ENCODE data around the gene OR10H4.
"Not testable (repeated sequence)": the region's sequence is repeated elsewhere in the genome, so short reads cannot be mapped to it uniquely, and the experiment has no call there.

Gene OR10H4

DNA sequence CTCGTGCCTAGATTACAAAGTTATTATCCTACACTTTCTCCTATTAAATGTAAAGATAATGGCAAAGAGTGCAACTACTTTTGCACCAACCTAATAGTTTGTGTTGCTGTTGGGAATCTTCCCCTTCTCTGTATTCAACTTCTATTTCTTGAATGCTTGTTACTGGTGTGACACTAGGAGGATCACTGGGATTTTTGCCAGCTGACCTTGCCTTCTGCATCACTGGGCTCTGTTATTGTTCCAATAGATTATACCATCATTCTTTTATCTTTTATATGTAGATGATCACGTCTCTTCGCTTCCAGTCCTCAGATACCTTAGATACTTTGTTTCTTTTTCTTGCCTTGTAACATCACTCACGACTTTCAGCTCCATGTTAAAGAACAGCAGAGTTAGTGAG, 3.5 kb upstream of the OR10H4 start:
- no peak for DNase-seq

DNA sequence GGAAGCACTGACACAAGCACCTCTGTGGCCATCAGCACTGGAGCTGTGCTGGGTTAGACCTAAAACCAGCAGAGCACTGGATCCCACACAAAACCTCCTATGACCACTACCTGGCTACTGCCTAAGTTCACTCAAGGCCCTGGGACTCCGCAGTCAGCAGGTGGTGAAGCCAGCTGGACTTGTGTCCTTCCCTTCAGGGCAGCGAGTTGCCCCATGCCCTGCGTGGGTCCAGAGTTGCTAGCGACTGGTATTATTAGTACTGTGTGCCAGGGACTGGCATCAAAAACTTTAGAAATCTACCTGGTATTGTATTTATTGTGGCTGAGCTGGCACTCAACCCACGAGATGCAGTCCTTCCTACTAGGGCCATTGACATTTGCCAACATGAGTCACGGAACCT, 6.0 kb downstream of the OR10H4 start:
- DNase-seq, result no peak

GRCh38 chr19:15962319-15962718, 13.5 kb downstream of the OR10H4 start:
- no peak for DNase-seq

GRCh38 chr19:15964231-15964630, 15.4 kb downstream of the OR10H4 start:
- no peak for DNase-seq

GRCh38 chr19:15971224-15971780, 22.5 kb downstream of the OR10H4 start:
- DNase-seq, result no peak

GRCh38 chr19:15972043-15972442, 23.2 kb downstream of the OR10H4 start:
- not testable (repeated sequence) for DNase-seq

DNA sequence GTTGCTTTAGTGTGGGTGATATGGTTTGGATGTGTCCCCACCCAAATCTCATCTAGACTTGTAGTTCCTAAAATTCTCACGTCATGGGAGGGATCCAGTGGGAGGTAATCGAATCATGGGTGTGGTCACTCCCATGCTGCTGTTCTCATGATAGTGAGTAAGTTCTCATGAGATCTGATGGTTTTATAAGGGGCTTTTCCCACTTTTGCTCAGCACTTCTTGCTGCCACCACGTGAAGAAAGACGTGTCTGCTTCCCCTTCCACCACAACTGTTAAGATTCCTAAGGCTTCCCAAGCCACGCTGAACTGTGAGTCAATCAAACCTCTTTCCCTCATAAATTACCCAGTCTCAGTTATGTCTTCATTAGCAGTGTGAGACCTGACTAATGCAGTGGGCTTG, 26.0 kb downstream of the OR10H4 start:
- no peak for DNase-seq

DNA sequence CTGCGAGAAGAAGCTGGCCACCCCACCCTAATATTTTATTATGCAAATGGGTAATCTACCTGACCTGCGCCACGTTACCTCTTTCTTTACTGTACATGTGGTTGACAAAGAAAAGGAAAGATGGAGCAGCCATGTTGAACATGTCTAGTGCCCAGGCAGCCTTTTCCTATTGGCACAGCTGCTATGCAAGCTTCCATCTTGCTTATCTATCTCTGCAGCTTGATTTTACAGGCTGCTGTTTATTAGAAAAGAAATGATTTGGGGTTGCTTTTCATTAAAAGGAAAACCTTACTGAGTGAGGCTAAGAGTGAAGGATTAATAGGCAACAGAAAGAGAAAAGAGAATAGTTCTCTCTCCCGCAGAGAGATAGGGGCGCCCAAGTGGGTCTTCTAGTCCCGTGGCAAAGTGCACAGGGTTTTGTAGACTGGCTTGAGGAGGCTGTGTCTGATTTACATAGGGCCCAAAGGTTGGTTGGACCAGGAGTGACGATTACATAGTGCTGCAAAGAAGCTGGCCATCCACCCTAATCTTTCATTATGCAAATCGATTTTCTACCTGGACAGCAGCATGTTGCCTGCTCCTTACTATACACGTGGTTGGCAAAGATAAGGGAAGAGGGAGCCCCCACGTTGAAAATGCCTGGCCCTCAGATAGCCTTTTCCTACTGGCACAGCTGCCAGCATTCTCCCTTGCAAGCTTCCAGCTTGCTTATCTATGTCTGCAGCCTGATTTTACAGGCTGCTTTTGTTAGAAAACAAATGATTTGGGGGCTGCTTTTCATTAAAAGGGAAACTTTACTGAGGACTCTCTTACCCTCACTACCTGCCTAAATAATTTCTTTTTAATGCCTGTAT, 28.3 kb downstream of the OR10H4 start:
- DNase-seq, result no peak

DNA sequence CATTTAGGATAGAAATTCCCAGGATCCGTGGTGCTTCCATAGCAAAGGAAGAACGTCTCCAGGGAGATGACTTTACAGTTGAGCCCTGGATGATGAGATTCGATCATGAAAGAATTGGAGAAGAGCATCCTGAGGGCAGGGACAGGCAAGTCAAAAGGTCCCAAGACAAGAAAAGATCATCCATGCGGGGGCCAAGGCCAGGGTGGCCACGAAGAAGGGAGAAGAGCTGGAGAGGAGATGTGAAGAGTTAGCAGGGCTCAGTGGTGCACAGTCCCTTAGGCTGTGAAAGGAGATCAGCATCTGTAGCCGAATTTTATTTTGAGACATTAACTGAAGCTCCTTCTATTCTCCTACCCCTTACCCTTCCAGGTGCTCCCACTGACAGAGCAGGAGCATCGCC, 28.9 kb downstream of the OR10H4 start:
- DNase-seq, result no peak

- DNase-seq, result no peak
Observed at GRCh38 chr19:15979293-15979692, 30.5 kb downstream of the OR10H4 start.

DNA sequence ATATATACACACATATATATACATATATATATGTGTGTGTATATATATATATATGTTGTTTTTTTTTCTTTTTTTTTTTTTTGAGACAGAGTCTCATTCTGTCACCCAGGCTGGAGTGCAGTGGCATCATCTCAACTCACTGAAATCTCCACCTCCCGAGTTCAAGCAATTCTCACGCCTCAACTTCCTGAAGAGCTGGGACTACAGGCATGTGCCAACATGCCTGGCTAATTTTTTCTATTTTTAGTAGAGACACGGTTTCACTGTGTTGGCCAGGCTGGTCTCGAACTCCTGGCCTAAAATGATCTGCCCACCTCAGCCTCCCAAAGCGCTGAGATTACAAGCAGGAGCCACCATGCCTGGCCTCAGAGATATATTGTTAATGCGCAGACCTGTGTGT, 37.0 kb downstream of the OR10H4 start:
- DNase-seq, result not testable (repeated sequence)

DNA sequence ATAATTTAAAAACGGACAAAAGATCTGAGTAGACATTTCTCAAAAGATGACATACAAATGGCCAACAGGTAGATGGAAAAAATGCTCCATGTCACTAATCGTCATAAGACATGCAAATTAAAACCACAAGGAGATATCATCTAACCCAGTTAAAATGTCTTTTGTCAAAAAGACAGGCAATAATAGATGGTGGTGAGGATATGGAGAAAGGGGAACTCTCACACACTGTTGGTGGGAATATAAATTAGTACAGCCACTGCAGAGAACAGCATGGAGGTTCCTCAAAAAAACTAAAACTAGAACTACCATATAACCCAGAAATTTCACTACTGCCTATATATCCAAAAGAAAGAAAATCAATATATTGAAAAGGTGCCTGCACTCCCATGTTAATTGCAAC, 37.9 kb downstream of the OR10H4 start:
- no peak for DNase-seq

DNA sequence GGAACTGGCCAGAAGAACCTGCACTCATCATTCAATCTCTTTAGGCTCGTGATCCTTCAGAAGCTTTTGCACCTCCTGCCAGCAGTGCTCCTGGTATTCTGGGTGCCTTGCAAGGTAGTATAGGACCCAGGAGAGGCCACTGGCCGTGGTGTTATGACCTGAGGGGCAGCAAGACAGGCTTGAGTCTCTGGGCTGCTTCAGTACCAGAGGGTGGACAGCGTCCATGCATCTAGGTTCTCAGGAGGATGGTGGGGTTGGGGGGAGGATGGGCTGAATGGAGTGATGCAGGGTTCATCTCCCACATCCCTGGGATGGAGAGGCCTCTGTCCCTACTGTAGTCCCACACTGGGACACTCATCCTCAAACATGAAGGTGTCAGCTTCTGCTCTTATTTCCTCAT, 41.1 kb downstream of the OR10H4 start:
- no peak for DNase-seq

DNA sequence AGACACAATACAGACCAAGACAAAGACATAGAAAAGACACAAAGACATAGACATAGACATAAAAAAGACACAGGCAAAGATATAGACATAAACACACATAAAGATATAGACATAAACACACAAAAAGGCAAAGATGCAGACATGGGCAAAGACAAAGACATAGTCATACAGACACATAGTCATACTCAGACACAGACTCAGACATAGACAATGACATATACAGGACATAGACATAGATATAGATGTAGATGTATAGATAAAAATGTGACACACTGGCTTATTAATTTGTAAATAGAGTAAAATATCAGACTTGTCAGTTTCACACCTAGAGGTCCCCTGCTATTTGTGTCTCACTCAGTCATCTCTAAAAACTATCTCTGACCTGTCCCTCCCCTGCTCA, 42.8 kb downstream of the OR10H4 start:
- DNase-seq, result no peak

DNA sequence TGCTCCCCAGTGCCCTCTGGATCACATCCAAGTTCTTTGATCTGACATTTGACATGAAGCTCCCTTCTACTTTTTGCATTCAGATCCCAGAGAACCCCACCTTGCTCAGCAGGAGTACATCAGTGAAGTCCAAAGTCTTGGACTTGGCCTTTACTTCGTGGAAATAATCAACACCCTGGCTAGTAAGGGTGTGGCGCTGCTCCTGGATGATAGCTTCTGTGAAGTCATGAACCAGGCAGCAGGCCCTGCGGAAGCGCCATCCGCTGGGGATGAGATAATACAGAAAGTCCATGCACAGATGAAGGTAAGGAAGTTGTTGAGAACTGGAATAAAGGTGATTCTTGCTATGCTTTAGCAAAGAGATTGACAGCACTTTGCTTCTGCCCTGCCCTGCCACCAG, 43.2 kb downstream of the OR10H4 start:
- DNase-seq, result no peak

- no peak for DNase-seq
Observed at GRCh38 chr19:15995536-15995935, 46.7 kb downstream of the OR10H4 start.

- DNase-seq, result no peak
Observed at GRCh38 chr19:15998166-15998565, 49.4 kb downstream of the OR10H4 start.
